ENCODE results near the gene HMGB2.

DNA sequence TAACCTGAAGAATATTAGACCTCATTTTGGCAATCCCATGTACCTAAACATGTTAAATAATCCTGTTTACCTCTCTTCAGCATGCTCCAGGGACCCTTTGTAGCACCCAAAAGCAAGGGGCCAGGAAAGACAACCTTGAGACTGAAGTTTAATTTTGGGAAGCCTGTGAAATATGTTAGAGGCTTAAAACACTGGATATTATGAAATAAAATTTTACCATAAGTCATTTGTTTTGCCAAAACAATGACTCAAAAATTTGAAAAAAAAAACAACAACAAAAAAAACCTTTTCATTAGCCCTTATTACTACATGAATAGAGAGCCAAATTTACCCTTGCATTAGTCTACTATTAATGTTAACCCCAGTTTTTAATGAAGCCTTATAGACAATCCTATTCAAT is 49.7 kb downstream of the HMGB2 start:
- TF ChIP-seq, protein P1, sequence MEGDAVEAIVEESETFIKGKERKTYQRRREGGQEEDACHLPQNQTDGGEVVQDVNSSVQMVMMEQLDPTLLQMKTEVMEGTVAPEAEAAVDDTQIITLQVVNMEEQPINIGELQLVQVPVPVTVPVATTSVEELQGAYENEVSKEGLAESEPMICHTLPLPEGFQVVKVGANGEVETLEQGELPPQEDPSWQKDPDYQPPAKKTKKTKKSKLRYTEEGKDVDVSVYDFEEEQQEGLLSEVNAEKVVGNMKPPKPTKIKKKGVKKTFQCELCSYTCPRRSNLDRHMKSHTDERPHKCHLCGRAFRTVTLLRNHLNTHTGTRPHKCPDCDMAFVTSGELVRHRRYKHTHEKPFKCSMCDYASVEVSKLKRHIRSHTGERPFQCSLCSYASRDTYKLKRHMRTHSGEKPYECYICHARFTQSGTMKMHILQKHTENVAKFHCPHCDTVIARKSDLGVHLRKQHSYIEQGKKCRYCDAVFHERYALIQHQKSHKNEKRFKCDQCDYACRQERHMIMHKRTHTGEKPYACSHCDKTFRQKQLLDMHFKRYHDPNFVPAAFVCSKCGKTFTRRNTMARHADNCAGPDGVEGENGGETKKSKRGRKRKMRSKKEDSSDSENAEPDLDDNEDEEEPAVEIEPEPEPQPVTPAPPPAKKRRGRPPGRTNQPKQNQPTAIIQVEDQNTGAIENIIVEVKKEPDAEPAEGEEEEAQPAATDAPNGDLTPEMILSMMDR (IDR thresholded peaks at IDR 0.05): no peak
- TF ChIP-seq POLR2A (IDR thresholded peaks at IDR 0.05) (no peak), POLR2AphosphoS5 (IDR thresholded peaks at IDR 0.05) (no peak)
